ENCODE data around the gene TNNT1.

DNA sequence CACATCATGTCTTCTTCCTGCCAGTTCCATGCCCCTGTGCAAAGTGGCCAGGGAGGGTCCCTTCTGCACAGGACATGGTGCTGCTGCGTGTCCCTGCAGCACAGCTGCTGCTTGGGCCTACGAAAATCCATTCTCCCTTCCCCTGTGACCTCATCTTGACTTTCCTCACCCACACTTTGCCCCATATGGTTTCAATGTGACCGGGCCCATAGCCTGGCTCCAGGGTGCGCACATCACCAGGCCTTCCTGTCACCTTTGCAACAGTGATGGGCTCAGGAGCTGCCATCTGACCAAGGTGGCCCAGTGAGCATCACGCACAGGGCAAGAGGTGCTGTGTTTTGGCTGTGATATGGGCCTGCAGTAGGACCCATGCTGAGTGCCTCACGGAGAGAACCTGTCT is 42.4 kb downstream of the TNNT1 start:
- TF ChIP-seq EZH2phosphoT487 (conservative IDR thresholded peaks at IDR 0.05; ENCODE audit: low read length): no peak
- TF ChIP-seq, protein P1, sequence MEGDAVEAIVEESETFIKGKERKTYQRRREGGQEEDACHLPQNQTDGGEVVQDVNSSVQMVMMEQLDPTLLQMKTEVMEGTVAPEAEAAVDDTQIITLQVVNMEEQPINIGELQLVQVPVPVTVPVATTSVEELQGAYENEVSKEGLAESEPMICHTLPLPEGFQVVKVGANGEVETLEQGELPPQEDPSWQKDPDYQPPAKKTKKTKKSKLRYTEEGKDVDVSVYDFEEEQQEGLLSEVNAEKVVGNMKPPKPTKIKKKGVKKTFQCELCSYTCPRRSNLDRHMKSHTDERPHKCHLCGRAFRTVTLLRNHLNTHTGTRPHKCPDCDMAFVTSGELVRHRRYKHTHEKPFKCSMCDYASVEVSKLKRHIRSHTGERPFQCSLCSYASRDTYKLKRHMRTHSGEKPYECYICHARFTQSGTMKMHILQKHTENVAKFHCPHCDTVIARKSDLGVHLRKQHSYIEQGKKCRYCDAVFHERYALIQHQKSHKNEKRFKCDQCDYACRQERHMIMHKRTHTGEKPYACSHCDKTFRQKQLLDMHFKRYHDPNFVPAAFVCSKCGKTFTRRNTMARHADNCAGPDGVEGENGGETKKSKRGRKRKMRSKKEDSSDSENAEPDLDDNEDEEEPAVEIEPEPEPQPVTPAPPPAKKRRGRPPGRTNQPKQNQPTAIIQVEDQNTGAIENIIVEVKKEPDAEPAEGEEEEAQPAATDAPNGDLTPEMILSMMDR (IDR thresholded peaks at IDR 0.05; ENCODE audit: insufficient read depth, low read length, poor library complexity, severe bottlenecking): no peak
